ENCODE results near the gene LASP1. TPM values are rescaled to one million over a fixed set of nuclear protein-coding genes. Genes with fewer than 3 reads are reported as not detected.

The LASP1 gene
- total RNA-seq, 1 donor from 2014 or later, result 66.6 TPM

- H3K9me3 Mint-ChIP-seq (ENCODE audit: unreplicated experiment), result peaks cover 4% of the 10 kb centered on the region
- no peaks in the 10 kb centered on the region for H3K27me3 Mint-ChIP-seq (ENCODE audit: unreplicated experiment)
- DNase-seq, result no peak
- no peak overlapping the region for H3K27ac Mint-ChIP-seq (ENCODE audit: unreplicated experiment)
- H3K4me3 Mint-ChIP-seq (ENCODE audit: unreplicated experiment), result no peak overlapping the region
- H3K36me3 Mint-ChIP-seq (ENCODE audit: unreplicated experiment), result no peaks in the 10 kb centered on the region
- no peaks in the 10 kb centered on the region for H3K4me1 Mint-ChIP-seq (ENCODE audit: low read depth, unreplicated experiment)
- no peak for TF ChIP-seq CTCF (IDR thresholded peaks at IDR 0.05; ENCODE audit: partially characterized antibody, unreplicated experiment)
Measured at GRCh38 chr17:38969281-38969680, 99.4 kb downstream of the LASP1 start.

DNA sequence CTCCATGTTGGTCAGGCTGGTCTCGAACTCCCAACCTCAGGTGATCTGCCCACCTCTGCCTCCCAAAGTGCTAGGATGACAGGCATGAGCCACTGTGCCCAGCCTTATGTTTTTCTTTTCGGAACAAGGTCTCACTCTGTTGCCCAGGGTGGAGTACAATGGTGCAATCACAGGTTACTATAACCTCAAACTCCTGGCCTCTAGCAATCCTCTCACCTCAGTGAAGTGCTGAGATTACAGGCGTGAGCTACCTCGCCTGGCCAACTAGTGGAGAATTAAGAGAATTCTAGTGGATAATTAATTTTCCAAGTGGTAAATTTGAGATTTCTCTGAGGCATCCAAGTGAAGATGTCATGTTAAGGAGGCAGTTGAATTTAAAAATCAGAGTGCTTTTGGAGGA, 100.3 kb downstream of the LASP1 start:
- Mint-ChIP-seq H3K27ac (ENCODE audit: unreplicated experiment) (no peak overlapping the region), H3K9me3 (ENCODE audit: unreplicated experiment) (peaks cover 4% of the 10 kb centered on the region), H3K36me3 (ENCODE audit: unreplicated experiment) (no peaks in the 10 kb centered on the region), H3K4me3 (ENCODE audit: unreplicated experiment) (no peak overlapping the region), H3K27me3 (ENCODE audit: unreplicated experiment) (no peaks in the 10 kb centered on the region), H3K4me1 (ENCODE audit: low read depth, unreplicated experiment) (no peaks in the 10 kb centered on the region)
- TF ChIP-seq CTCF (IDR thresholded peaks at IDR 0.05; ENCODE audit: partially characterized antibody, unreplicated experiment), result peak; percentile 10
- DNase-seq, result no peak

GRCh38 chr17:38970804-38971203, 100.9 kb downstream of the LASP1 start:
- DNase-seq, result no peak
- Mint-ChIP-seq H3K27ac (ENCODE audit: unreplicated experiment) (peak overlapping the region; percentile 15), H3K4me3 (ENCODE audit: unreplicated experiment) (no peak overlapping the region), H3K36me3 (ENCODE audit: unreplicated experiment) (no peaks in the 10 kb centered on the region), H3K4me1 (ENCODE audit: low read depth, unreplicated experiment) (no peaks in the 10 kb centered on the region), H3K27me3 (ENCODE audit: unreplicated experiment) (no peaks in the 10 kb centered on the region), H3K9me3 (ENCODE audit: unreplicated experiment) (peaks cover 4% of the 10 kb centered on the region)
- TF ChIP-seq CTCF (IDR thresholded peaks at IDR 0.05; ENCODE audit: partially characterized antibody, unreplicated experiment), result no peak

Small RNA genes within 50 kb of the gene (microRNA-seq; reads per million reads assigned to microRNA genes)
- gene MIR4727 (ENCODE audit: unreplicated experiment) (1.5 reads per million, percentile 6 among the genes with 10 or more reads in this experiment), gene MIR6779 (ENCODE audit: unreplicated experiment) (not detected)

Other genes with a start within 250 kb of the LASP1 start
- gene EPOP, start 195.1 kb upstream of the LASP1 start, total RNA-seq (ENCODE audit: unreplicated experiment), result 2.0 TPM
- 59.8 TPM for gene MLLT6, start 164.8 kb upstream of the LASP1 start, total RNA-seq (ENCODE audit: unreplicated experiment)
- gene CISD3, start 139.7 kb upstream of the LASP1 start, total RNA-seq (ENCODE audit: unreplicated experiment), result 3.2 TPM
- 70.1 TPM for gene PCGF2, start 121.7 kb upstream of the LASP1 start, total RNA-seq (ENCODE audit: unreplicated experiment)
- 121 TPM for gene PSMB3, start 117.3 kb upstream of the LASP1 start, total RNA-seq (ENCODE audit: unreplicated experiment)
- 66.4 TPM for gene PIP4K2B, start 70.5 kb upstream of the LASP1 start, total RNA-seq (ENCODE audit: unreplicated experiment)
- gene CWC25, start 44.7 kb upstream of the LASP1 start, total RNA-seq (ENCODE audit: unreplicated experiment), result 13.0 TPM
- gene RPL23, start 16.3 kb upstream of the LASP1 start, total RNA-seq (ENCODE audit: unreplicated experiment), result 850 TPM
- gene FBXO47, start 97.3 kb downstream of the LASP1 start, total RNA-seq (ENCODE audit: unreplicated experiment), result not detected

All from glutamatergic neuron (in vitro differentiated cells).